ENCODE measurements around the gene TSKU. TPM values are rescaled to one million over a fixed set of nuclear protein-coding genes. Genes with fewer than 3 reads are reported as not detected.

Gene TSKU
- total and polyA plus RNA-seq, 2 experiments from 2014 or later: 11.7 to 31.1 TPM

DNA sequence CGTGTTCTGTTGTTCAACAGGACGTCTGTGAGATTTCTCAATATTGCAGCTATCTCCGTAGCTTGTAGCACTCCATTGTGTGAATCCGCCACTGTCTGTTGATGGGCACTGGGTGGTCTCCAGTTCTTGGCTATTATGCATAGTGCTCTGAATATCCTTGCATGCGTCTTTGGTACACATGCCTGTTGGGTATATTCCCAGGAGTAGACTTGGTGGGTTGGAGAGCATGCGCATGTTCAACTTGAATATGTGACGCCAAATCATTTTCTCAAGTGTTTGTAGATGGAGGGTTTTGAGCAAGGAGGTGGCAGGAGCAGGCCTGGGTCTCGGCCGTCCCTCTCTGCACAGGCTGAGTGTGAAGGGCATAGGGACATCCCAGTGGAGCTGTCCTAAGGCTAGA is 24.8 kb upstream of the TSKU start:
- H3K27me3 Mint-ChIP-seq (ENCODE audit: insufficient read depth, low read depth, poor library complexity): peaks cover 10% of the 10 kb centered on the region
- no peak for ATAC-seq

More for the DNA sequence above, 24.8 kb upstream of the TSKU start:
- Histone ChIP-seq H3K27me3 (ENCODE audit: insufficient read depth) (no peaks in the 10 kb centered on the region), H3F3A (replicated peaks; ENCODE audit: low read depth) (no peaks in the 10 kb centered on the region), H3K36me3 (ENCODE audit: insufficient read depth) (no peaks in the 10 kb centered on the region), H3K27ac (ENCODE audit: low read depth) (no peak overlapping the region), H3K4me3 (no peak overlapping the region), H3K4me1 (ENCODE audit: insufficient read depth) (no peaks in the 10 kb centered on the region), H4K20me1 (replicated peaks; ENCODE audit: insufficient read depth) (no peaks in the 10 kb centered on the region), H3K9me2 (ENCODE audit: insufficient read depth) (no peaks in the 10 kb centered on the region; the same call in 1 of the 2 replicates), H3K4me2 (no peak overlapping the region), H2AFZ (no peak overlapping the region), H3K79me2 (replicated peaks; ENCODE audit: insufficient read depth) (no peaks in the 10 kb centered on the region)
- Mint-ChIP-seq H3K9me3 (no peaks in the 10 kb centered on the region), H3K4me3 (no peak overlapping the region; the same call in 2 of the 3 replicates), H3K4me1 (peaks cover 19% of the 10 kb centered on the region), H3K27ac (no peak overlapping the region), H3K36me3 (ENCODE audit: low read depth) (no peaks in the 10 kb centered on the region; the same call in 2 of the 3 replicates)
- no peak for TF ChIP-seq POLR2AphosphoS5 (IDR thresholded peaks at IDR 0.05; ENCODE audit: low read depth)
- TF ChIP-seq CREB1 (CRISPR knock-in tag; IDR thresholded peaks at IDR 0.05; ENCODE audit: low read depth): no peak
- TF ChIP-seq, protein P1, sequence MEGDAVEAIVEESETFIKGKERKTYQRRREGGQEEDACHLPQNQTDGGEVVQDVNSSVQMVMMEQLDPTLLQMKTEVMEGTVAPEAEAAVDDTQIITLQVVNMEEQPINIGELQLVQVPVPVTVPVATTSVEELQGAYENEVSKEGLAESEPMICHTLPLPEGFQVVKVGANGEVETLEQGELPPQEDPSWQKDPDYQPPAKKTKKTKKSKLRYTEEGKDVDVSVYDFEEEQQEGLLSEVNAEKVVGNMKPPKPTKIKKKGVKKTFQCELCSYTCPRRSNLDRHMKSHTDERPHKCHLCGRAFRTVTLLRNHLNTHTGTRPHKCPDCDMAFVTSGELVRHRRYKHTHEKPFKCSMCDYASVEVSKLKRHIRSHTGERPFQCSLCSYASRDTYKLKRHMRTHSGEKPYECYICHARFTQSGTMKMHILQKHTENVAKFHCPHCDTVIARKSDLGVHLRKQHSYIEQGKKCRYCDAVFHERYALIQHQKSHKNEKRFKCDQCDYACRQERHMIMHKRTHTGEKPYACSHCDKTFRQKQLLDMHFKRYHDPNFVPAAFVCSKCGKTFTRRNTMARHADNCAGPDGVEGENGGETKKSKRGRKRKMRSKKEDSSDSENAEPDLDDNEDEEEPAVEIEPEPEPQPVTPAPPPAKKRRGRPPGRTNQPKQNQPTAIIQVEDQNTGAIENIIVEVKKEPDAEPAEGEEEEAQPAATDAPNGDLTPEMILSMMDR (conservative IDR thresholded peaks at IDR 0.05; ENCODE audit: low read depth in 2 of 2): no peak
- no peak for TF ChIP-seq NANOG (IDR thresholded peaks at IDR 0.05; ENCODE audit: borderline replicate concordance)
- TF ChIP-seq ZNF331 (CRISPR knock-in tag; IDR thresholded peaks at IDR 0.05; ENCODE audit: low read depth): no peak
- TF ChIP-seq, protein P2, sequence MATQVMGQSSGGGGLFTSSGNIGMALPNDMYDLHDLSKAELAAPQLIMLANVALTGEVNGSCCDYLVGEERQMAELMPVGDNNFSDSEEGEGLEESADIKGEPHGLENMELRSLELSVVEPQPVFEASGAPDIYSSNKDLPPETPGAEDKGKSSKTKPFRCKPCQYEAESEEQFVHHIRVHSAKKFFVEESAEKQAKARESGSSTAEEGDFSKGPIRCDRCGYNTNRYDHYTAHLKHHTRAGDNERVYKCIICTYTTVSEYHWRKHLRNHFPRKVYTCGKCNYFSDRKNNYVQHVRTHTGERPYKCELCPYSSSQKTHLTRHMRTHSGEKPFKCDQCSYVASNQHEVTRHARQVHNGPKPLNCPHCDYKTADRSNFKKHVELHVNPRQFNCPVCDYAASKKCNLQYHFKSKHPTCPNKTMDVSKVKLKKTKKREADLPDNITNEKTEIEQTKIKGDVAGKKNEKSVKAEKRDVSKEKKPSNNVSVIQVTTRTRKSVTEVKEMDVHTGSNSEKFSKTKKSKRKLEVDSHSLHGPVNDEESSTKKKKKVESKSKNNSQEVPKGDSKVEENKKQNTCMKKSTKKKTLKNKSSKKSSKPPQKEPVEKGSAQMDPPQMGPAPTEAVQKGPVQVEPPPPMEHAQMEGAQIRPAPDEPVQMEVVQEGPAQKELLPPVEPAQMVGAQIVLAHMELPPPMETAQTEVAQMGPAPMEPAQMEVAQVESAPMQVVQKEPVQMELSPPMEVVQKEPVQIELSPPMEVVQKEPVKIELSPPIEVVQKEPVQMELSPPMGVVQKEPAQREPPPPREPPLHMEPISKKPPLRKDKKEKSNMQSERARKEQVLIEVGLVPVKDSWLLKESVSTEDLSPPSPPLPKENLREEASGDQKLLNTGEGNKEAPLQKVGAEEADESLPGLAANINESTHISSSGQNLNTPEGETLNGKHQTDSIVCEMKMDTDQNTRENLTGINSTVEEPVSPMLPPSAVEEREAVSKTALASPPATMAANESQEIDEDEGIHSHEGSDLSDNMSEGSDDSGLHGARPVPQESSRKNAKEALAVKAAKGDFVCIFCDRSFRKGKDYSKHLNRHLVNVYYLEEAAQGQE (IDR thresholded peaks at IDR 0.05; ENCODE audit: unreplicated experiment): no peak
- no peak for TF ChIP-seq EZH2 (IDR thresholded peaks at IDR 0.05; ENCODE audit: low read depth, unreplicated experiment)
- TF ChIP-seq, protein P3, sequence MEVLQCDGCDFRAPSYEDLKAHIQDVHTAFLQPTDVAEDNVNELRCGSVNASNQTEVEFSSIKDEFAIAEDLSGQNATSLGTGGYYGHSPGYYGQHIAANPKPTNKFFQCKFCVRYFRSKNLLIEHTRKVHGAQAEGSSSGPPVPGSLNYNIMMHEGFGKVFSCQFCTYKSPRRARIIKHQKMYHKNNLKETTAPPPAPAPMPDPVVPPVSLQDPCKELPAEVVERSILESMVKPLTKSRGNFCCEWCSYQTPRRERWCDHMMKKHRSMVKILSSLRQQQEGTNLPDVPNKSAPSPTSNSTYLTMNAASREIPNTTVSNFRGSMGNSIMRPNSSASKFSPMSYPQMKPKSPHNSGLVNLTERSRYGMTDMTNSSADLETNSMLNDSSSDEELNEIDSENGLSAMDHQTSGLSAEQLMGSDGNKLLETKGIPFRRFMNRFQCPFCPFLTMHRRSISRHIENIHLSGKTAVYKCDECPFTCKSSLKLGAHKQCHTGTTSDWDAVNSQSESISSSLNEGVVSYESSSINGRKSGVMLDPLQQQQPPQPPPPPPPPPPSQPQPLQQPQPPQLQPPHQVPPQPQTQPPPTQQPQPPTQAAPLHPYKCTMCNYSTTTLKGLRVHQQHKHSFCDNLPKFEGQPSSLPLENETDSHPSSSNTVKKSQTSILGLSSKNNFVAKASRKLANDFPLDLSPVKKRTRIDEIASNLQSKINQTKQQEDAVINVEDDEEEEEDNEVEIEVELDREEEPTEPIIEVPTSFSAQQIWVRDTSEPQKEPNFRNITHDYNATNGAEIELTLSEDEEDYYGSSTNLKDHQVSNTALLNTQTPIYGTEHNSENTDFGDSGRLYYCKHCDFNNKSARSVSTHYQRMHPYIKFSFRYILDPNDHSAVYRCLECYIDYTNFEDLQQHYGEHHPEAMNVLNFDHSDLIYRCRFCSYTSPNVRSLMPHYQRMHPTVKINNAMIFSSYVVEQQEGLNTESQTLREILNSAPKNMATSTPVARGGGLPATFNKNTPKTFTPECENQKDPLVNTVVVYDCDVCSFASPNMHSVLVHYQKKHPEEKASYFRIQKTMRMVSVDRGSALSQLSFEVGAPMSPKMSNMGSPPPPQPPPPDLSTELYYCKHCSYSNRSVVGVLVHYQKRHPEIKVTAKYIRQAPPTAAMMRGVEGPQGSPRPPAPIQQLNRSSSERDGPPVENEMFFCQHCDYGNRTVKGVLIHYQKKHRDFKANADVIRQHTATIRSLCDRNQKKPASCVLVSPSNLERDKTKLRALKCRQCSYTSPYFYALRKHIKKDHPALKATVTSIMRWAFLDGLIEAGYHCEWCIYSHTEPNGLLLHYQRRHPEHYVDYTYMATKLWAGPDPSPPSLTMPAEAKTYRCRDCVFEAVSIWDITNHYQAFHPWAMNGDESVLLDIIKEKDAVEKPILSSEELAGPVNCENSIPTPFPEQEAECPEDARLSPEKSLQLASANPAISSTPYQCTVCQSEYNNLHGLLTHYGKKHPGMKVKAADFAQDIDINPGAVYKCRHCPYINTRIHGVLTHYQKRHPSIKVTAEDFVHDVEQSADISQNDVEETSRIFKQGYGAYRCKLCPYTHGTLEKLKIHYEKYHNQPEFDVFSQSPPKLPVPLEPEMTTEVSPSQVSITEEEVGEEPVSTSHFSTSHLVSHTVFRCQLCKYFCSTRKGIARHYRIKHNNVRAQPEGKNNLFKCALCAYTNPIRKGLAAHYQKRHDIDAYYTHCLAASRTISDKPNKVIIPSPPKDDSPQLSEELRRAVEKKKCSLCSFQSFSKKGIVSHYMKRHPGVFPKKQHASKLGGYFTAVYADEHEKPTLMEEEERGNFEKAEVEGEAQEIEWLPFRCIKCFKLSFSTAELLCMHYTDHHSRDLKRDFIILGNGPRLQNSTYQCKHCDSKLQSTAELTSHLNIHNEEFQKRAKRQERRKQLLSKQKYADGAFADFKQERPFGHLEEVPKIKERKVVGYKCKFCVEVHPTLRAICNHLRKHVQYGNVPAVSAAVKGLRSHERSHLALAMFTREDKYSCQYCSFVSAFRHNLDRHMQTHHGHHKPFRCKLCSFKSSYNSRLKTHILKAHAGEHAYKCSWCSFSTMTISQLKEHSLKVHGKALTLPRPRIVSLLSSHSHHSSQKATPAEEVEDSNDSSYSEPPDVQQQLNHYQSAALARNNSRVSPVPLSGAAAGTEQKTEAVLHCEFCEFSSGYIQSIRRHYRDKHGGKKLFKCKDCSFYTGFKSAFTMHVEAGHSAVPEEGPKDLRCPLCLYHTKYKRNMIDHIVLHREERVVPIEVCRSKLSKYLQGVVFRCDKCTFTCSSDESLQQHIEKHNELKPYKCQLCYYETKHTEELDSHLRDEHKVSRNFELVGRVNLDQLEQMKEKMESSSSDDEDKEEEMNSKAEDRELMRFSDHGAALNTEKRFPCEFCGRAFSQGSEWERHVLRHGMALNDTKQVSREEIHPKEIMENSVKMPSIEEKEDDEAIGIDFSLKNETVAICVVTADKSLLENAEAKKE (CRISPR knock-in tag; IDR thresholded peaks at IDR 0.05): no peak
- no peak for TF ChIP-seq EZH2phosphoT487 (IDR thresholded peaks at IDR 0.05; ENCODE audit: unreplicated experiment)
- TF ChIP-seq STAT1 (IDR thresholded peaks at IDR 0.05; ENCODE audit: unreplicated experiment): no peak
- TF ChIP-seq ZNF114 (CRISPR knock-in tag; IDR thresholded peaks at IDR 0.05): no peak
- TF ChIP-seq JUNB (IDR thresholded peaks at IDR 0.05; ENCODE audit: unreplicated experiment): no peak
- TF ChIP-seq, protein P4, sequence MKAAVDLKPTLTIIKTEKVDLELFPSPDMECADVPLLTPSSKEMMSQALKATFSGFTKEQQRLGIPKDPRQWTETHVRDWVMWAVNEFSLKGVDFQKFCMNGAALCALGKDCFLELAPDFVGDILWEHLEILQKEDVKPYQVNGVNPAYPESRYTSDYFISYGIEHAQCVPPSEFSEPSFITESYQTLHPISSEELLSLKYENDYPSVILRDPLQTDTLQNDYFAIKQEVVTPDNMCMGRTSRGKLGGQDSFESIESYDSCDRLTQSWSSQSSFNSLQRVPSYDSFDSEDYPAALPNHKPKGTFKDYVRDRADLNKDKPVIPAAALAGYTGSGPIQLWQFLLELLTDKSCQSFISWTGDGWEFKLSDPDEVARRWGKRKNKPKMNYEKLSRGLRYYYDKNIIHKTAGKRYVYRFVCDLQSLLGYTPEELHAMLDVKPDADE (IDR thresholded peaks at IDR 0.05): no peak
- no peak for DNase-seq (ENCODE audit: low spot score)

Data from GM23338 (cell line).